ENCODE measurements around the gene PFN3.
"Not testable (repeated sequence)": the region's sequence is repeated elsewhere in the genome, so short reads cannot be mapped to it uniquely, and the experiment has no call there.

Gene PFN3

GRCh38 chr5:177423671-177424070, 23.2 kb upstream of the PFN3 start:
- no peak for DNase-seq

DNA sequence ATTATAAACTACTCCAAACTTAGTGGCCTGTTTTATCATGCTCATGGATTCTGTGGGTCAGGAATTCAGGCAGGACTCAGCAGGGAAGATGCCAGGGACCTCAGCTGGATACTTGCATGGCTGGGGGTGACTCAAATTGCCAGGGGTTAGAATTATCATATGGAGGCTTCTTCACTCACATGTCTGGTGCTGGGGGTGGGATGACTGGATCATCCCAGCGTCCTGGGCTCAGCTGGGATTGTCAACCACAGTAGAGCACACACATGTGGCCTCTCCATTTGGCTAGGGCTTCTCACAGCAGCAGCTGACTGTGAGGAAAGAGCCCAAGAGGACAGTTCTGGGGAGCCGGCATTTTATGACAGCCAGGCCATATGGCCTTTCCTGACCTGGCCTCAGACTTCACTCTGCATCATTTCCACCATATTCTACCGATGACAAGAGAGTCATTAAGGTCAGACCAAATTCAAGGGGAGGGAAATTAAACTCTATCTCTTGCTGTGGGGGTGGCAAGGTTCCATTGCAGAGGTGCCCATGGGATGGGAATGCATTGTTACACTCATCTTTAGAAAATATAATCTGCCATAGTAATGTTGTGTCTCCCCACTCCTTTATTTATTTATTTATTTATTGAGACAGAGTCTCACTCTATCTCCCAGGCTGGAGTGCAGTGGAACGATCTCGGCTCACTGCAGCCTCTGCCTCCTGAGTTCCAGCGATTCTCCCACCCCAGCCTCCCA, 20.8 kb upstream of the PFN3 start:
- DNase-seq = no peak

- DNase-seq = not testable (repeated sequence)
Observed at GRCh38 chr5:177420472-177420871, 20.0 kb upstream of the PFN3 start.

- no peak for DNase-seq
Observed at GRCh38 chr5:177419046-177419445, 18.6 kb upstream of the PFN3 start.

DNA sequence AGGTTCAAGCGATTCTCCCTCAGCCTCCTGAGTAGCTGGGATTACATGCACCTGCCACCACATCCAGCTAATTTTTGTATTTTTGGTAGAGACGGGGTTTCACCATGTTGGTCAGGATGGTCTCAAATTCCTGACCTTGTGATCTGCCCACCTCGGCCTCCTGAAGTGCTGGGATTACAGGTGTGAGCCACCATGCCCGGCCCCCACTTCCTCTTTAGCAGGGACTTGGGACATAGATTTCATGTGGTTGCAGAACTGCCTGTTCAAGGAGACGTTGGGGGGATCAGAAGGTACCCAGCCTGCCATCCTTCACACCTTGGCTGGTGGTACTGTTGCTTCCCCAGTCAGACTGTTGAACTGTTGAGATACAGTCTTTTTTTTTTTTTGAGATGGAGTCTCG, 16.6 kb upstream of the PFN3 start:
- not testable (repeated sequence) for DNase-seq

GRCh38 chr5:177414481-177414880, 14.0 kb upstream of the PFN3 start:
- DNase-seq = no peak

GRCh38 chr5:177412603-177413233, 12.3 kb upstream of the PFN3 start:
- DNase-seq = no peak

- no peak for DNase-seq
Observed at GRCh38 chr5:177410575-177410974, 10.1 kb upstream of the PFN3 start.

DNA sequence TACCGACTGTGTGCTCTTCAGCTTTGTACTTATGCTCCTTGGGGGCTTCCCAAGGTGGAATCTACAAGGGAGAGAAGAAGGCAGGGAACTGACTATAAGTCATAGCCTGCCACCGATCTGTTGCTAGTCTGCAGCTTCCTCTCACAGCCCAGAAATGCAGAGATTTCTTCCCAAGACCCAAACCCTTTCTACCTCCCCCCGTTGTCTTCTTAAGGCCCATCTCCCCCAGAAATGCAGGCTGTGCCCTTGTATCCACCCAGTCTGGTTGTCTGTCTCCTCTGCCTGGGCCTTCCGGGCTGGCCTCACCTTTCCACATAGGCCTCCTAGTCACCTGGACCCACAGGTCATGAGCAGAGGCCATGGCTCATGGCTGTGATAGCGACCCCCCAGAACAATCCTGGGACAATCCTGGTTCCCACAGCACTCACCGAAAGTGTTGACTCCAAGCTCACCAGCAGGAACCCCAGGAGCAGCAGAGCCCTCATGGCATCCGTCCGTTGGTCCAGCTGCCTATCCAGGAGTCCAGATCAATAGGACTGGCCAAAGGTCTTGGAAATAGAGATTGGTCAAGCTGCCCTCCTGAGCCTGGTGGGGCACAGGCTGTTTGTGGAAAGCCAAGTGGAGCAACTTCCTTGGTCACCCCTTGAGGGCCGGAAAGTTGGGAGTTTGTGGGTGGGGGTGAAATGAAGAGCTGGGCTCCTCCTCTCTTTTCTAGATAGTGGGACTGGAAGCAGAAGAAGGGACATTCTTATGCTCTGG, 8.8 kb upstream of the PFN3 start, which contains the start of gene F12:
TSS of gene F12 (minus strand) at position 522 of the 759 bp plus-strand sequence. CDS start at position 485, 37 bp downstream.
- no peak for DNase-seq

- peak; percentile 34 for DNase-seq
Observed at GRCh38 chr5:177405805-177406204, 5.3 kb upstream of the PFN3 start.

DNA sequence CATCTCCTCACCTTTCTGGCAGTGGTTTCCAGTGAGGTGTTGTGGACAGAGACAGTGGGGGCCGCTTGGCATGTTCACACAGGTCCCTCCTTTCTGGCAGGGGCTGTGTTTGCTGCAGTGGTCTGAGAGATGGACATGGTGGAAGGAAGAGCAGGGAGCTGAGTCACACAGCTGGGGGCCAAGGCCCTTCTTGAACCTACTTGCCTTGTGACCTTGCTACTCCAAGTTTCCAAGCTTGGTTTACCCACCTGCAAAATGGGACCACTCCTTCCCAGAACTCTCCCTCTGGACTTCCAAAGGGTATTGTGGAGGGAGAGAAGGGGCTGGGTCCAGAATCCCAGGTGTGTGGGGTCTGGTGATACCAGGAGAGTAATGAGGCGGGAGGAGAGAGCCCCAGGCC, 4.9 kb upstream of the PFN3 start:
- DNase-seq = no peak

DNA sequence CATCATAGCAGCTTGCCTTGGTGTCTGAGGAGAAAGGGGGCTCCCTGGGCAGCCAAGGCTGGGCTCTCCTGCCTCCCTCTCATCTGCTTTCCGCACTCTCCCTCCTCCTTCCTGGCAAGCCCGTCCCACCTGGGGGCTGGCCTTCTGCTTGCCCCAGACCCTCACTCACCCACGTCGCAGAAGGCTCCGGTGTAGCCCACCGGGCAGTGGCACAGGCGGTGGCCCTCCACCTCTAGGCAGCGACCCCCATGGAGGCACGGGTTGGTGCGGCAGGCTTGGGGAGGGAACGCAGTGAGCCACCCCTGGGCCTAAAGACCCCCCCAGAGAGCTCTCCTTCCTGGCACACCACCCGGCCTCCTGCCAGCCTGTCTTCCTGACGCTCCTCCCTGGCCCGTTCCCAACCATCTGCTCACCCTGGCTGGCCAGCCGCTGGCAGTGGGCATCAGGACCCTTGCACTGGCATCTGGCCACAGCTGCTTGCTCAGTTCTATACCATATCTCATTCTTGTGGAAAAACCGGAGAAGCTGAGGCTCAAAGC, 4.2 kb upstream of the PFN3 start:
- no peak for DNase-seq

GRCh38 chr5:177403792-177404640, 3.6 kb upstream of the PFN3 start:
- peak; percentile 83 for DNase-seq

DNA sequence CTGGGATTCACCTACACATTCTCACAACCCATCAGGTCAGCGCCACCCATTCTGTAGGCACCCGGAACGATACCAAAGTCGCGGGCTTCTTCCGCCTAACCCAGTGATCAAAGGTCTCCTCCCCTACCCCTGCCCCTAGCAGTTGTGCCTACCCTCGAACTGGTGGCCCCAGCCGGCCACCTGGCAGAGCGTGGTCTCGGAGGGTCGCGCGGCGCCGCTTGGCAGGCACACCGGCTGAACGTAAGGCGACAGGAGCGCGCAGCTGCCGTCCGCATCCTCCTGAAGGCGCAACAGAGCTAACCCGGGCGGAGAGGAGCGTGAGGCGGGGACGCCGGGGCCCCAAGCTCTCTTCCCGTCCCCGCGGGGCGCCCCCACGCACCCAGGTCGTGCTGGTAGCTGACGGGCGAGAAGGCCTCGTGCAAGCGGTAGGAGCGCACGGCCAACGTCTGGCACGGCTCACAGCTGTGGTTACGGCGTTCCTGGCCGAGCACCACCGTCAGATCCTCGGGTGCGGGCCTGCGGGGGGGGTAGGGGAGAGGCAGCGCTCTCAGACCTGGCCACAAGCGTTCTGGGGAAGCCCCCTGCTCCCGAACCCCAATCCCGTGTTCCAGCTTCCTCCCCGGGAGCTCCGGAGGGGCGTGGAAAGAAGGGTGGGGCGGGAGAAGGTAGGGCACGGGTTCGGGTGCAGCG, 2.8 kb upstream of the PFN3 start:
- DNase-seq = no peak

DNA sequence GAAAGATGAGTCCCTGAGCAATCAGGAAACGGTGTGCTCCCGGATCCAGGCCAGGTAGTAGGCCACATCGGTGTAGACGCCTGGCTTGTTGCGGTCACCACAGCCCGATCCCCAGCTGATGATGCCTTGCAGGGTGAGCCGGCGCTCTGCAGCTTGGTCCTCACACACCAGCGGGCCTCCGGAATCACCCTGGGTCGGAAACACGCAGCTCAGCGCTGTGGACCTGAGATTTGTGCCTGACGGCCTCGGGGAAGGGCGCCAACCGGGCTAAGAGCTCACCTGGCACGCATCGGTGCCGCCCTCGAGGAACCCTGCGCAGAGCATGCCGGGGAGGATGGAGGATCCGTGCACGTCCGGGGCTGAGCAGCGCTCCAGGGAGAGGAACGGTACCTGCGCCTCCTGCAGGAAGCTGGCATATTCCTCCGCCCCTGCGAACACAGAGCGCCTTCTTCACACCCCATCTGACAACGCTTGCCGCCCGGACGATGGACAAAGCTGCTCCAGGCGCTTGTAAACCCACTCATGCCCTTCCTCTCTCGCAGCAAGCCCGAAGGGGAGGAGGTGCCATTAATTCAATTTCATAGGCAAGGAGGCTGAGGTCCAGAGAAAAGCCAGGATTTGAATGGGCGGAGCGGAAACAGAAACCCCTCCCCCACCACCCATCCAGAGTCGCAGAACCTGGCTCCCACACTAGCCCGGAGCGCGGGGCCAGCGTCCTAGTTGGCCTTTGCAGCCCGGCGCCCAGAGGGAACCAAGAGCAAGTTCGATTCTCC, 2.0 kb upstream of the PFN3 start:
- peak; percentile 58 for DNase-seq

DNA sequence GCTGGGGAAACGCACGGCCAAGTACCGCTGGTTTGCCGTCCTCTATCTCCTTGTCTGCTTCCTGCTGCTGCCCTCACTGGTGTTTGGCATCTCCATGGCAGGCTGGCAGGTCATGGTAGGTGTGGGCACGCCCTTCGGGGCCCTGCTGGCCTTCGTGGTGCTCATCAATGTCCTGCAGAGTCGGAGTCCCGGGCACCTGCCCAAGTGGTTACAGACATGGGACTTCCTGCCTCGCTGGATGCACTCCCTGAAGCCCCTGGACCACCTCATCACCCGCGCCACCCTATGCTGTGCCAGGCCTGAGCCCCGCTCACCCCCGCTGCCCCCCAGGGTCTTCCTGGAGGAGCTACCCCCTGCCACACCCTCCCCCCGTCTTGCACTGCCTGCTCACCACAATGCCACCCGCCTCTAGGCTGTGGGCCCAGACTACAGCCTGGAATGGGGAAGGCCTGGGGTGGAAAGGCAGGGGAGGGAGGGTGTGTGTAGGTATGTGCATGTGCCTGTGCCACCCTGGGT, 2.5 kb downstream of the PFN3 start:
- DNase-seq = no peak

- DNase-seq = no peak
Observed at GRCh38 chr5:177396807-177397206, 3.7 kb downstream of the PFN3 start.

- no peak for DNase-seq
Observed at GRCh38 chr5:177396078-177396477, 4.4 kb downstream of the PFN3 start.

DNA sequence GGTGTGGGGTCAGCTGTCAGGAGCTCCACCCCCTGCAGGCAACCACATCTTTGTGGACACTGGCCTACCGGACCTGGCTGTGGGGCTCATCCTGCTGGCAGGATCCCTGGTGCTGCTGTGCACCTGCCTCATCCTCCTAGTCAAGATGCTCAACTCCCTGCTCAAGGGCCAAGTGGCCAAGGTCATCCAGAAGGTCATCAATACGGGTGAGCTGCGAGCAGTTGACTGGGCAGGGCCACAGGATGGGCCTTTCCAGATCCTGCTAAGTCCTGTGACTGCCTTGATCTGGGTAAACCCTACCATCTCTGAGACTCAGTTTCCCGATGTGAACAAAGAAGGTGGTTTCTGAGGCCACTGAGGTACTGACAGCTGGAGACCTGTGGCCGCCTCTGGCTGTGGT, 6.5 kb downstream of the PFN3 start:
- DNase-seq = no peak

DNA sequence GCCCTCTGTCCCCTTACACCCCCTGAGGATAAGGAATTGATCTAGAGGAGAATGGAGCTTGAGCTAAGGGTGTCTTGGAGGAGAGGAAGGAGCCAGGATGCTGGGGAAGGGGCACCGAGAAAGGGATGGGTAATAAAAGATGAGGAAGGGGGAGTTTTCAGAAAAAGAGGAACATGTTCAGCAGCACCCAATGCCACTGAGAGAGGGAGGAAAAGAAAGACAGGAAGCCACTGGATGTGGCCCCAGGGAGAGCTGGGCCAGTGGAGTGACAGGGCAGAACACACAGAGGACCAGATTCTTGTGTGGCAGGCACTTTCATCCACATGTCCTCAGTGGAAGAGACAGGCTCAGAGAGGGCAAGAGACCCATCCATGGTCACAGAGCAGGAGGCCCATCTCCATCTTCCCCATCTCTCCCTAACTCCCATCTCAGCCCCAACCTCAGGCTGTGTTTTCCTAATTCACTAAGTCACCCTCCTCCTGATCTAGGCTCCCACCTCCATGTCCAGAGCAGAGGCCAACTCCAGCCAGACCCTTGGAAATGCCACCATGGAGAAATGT, 7.2 kb downstream of the PFN3 start:
- no peak for DNase-seq

DNA sequence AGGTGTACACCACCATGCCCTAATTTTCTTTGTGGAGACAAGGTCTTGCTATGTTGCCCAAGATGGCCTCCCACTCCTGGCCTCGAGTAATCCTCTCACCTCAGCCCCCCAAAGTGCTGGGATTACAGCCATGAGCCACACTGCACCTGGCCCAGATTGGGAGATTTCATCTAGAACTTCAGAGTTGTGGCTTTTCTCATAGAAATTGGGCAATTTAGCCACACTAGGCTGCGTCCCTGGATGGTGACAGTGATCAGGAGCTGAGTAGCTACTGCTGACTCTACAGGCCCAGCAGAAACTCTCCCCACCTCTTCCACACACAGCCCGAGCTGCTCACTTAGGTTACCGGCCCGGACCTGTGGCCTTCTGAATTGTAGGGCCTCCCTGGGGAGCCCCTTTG, 7.7 kb downstream of the PFN3 start:
- no peak for DNase-seq

Measured in hematopoietic multipotent progenitor cell treated with erythropoietin and hydrocortisone succinate and interleukin-3 and kit ligand, for 8 days (in vitro differentiated cells).